Stimulated activated CD4-positive, alpha-beta T cell treated with anti-CD3 and anti-CD28 coated beads, Interleukin-1b, Interleukin-23, amount 100 ng/mL, for 1 hour (primary cell): ENCODE data around the gene LIMS2.

Experiments
- DNase-seq, 2 donors: peaks; one replicate each; pipeline ENCODE4 v3.0.0-alpha.2; 2020; ENCODE audit warnings: low read depth in 2 of 2

Gene LIMS2

DNA sequence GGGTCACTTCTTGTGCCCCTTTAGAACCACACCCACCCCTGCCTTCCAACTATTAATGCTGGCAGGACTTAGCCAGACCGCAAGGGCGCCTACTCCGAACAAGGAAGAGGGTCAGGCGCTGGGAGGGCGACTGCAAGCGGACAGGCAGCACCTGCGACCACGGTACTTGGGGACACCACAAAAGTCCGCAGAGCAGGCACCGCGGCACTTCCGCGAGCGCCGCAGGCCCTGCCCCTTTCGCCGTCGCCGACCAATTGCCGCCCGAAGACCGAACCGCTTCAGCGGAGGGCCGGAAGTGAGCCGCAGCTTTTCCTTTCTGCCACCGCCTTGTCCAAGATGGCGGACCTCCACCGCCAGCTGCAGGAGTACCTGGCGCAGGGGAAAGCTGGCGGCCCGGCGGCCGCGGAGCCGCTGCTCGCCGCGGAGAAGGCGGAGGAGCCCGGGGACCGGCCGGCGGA, 25.9 kb upstream of the LIMS2 start, which contains the start of gene SFT2D3:
Gene SFT2D3 (plus strand): TSS at position 305 of the 458 bp plus-strand sequence. CDS start 32 bp downstream, at position 337.
- peak; percentile 72 to 73 for DNase-seq

DNA sequence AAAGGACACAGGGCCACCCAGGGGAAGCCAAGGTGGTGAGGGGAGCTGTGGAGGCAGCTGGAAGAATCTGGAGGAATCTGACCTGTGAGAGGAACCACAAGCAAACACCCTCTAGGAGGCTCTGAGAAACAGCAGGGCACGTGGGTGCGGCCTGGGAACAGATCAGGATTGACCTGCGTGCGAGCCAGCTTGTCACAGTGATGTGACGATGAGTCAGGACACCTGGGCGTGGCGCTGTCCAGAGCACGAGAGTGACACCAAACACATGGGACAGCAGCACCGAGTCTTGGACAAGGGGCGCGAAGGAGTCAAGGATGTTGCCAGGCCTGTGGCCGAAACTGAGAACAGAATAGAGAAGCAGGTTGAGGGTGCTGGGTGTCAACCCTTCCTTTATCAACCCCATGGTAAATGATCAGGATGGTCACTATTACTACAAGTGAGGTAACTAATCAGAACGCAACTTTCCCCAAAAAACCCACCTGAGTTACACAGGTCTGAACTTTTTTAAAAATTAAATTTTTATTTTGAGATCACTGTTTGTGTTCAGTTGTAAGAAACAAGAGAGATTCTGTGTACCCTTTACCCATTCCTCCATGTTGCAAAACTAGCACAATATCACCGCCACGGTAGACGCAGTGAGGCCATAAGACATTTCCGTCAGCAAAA, 25.3 kb upstream of the LIMS2 start:
- DNase-seq: no peak

DNA sequence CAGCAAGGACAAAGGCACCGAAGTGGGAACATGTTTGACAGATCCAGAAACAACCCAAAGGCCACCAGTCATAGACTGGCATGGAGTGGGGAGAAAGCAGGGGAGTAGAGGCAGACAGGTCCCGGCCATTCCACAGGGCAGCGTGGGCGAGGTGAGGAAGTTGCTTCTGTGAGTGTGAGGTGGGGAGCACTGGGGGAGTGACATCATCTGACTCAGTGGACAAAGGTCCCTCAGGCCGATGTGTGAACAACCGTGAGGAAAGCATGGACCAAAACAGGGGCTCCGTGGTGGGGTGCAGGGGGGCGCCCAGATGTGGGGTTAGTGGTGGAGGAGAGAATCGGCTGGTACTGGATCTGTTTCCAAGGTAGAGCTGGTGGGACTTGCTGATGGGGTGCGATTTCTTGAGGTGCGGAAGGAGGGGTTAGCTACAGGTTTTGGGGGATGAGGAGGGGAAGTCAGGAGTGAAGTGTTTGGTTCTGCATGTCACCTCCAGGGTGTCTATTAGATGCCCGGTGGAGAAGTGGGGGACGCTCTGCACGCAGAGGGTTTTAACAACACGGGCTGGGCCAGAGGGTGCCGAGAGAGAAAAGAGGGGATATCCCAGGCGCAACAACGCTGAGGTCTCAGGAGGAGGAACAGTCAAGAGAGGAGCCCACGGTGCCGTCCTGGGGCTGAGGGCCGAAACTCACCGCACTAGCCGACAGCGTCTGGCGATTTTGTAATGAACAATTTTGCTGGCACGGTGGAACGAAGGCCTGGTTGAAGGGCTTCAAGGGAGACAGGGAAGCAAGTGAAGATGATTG, 23.4 kb upstream of the LIMS2 start:
- no peak for DNase-seq

DNA sequence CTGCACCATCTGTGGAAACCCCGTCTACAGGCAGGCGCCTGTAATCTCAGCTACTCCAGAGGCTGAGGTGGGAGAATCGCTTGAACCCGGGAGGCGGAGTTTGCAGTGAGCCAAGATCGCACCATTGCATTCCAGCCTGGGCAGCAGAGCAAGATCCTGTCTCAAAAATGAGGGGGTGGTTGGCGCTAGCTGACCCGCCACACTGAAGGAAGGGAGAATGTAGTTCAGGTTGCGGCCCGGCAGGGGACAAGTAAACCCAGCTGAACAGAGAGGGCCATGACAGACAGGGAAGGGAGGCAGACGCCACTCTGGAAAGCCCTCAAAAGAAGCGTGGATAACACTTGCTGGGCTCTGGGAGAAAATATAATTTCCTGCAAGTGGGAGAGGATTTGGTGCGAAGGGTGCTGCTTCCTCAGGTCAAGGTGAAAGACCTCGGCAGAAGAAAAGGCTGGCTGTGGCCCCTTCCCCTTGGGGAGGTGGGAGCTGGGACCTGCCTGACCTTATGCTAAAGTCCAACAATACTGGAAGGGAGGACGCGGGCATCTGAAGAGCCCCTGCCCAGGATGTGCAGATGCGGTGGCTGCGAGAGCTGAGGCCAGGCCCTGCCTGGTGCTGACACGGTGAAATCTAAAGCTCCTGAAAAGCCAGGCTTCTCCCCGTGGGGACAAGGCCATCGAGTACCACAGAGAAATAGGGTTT, 22.3 kb upstream of the LIMS2 start:
- no peak for DNase-seq

DNA sequence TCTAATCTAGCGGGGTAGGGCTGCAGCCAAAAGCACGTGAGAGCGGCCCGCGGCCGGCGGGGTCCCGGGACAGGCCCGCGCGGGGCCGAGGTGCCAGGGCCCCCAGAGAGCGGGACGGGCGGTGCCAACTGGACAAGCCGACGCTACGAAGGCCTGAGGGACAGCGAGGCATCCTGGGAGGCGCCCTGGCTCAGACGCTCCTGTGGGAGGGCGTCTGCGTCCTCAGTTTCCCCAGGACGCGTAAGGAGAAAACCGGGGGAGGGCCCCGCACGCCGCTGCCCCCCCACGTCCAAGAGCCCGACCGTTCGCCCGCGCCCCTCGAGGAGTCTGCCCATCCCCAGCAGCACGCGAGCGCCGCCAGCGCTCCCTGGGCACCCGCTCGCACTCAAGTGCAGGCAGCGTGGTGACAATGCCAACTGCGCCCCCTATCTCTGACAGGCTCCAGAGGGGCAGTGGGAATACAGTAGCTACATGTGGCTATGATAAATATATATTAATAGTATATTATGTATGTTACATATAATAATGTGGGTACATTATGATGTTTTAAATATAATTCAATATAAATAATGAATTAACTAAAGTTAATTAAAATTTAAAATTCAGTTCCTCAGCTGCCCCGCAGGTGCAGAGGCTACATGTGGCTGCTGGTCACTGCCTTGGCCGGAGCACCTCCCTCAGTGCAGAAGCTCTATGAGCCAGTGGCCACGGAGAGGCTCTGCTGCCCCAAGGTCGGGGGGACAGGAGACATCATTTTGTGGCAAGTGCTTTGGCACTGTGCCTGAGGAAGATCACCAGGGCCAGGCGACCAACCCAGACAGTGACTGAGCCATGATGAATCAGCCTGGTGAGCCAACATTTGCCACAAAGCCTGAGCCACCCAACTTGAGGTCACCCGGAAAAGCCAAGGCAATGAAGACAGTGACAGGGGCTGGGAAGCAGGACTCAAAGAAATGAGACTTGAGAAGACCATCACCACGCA, 20.5 kb upstream of the LIMS2 start:
- peak in 1 of 2 donors; percentile 19 for DNase-seq

DNA sequence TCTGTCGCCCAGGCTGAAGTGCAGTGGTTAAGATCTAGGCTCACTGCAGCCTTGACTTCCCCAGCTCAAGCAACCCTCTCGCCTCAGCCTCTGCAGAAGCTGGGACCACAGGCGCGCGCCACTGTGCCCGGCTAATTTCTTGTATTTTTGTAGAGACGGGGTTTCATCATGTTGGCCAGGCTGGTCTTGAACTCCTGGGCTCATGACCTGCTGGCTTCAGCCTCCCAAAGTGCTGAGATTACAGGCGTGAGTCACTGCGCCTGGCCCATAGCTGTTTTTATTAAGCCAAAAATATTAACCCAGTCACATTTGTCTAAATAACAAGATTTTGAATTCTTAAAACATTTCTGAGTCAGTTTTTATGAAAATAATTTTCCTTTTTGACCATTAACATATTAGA, 19.7 kb upstream of the LIMS2 start:
- no peak for DNase-seq

DNA sequence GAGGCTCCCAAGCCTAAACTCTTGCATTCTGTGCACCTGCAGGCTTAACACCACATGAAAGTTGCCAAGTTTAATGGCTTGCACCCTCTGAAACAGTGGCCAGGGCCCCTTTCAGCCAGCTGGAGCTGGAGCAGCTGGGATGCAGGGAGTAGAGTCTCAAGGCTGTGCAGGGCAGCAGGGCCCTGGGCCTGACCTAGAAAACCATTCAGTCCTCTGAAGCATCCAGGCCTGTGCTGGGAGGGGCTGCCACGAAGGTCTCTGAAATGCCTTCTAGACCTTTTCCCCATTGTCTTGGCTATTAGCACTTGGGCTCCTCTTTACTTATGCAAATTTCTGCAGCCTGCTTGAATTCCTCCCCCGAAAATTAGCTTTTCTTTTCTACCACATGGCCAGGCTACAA, 15.4 kb upstream of the LIMS2 start:
- no peak for DNase-seq

DNA sequence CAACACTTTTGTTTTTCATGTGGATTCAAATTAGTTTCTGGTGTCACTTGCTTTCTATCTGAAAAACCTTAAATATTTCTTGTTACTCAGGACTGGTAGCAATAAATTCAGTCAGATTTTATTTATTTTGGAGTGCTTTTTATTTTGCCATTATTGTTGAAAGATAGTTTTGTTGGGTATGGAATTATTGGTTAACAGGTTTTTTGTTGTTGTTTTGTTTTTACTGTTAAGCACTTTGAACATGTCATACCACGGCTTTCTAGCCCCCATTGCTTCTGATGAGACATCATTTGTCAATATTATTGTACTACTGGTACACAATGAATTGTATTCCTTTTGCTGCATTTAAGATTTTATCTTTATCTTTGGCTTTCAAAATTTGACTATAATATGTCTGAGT, 13.1 kb upstream of the LIMS2 start:
- no peak for DNase-seq

DNA sequence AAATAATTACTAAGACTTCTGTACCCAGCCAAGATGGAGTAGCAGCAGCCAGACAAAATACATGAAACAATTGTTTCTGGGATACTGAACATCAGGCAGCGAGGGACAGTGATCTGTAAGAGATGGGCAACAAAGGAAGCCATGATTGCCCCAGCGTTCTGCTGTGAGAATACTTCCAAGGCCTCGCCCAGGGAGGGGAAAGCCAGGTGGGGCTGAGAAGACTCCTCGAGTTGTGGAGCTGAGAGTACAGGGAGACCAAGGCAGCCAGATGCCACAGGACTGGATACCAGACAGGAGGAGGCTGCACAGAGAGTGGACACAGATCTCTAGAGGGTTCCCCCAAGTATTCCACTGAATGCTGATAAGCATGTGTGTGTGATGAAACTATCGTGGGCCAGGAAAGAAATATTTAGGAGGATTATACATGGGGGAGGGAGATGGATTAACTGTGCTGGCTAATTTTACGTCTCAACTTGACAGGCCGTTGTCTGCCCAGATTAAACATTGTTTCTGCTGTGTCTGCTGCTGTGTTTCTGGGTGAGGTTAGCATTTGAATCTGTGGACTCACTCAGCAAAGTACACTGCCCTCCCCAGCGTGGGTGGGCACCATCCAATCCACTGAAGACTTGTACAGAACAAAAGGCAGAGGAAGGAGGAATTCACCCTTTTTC, 10.2 kb upstream of the LIMS2 start:
- no peak for DNase-seq

DNA sequence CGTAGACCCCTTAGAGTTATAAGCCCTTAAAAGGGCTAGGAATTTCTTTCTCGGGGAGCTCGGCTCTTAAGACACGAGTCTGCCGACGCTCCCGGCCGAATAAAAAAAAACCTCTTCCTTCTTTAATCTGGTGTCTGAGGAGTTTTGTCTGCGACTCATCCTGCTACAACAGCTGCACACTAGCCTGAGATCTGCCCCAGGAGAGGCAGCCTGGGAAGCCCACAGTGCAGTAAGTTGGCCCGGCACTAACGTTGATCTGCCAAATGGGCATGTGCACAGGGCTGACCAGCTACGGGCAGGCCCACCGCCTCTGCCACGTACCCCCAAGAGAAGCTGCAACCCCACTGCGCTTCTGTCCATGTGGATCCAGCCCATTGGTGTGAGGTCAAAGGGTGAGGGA, 8.4 kb upstream of the LIMS2 start:
- DNase-seq: no peak

DNA sequence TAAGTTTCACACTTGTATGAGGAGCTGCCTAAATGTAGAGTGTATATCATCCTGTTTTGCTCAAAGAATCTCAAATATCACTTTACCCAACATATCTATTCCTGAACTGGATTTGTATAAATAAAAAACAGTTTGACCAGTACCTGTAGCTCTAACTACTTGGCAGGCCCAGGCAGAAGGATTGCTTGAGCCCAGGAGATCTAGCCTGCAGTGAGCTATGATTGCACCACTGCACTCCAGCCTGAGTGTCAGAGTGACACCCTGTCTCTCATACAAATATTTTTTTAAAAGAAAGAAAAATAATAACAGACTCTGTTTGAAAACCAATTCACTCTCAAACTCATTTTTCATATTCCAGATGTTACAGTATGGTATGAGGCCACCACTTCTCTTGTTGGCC, 7.7 kb upstream of the LIMS2 start:
- DNase-seq: no peak

DNA sequence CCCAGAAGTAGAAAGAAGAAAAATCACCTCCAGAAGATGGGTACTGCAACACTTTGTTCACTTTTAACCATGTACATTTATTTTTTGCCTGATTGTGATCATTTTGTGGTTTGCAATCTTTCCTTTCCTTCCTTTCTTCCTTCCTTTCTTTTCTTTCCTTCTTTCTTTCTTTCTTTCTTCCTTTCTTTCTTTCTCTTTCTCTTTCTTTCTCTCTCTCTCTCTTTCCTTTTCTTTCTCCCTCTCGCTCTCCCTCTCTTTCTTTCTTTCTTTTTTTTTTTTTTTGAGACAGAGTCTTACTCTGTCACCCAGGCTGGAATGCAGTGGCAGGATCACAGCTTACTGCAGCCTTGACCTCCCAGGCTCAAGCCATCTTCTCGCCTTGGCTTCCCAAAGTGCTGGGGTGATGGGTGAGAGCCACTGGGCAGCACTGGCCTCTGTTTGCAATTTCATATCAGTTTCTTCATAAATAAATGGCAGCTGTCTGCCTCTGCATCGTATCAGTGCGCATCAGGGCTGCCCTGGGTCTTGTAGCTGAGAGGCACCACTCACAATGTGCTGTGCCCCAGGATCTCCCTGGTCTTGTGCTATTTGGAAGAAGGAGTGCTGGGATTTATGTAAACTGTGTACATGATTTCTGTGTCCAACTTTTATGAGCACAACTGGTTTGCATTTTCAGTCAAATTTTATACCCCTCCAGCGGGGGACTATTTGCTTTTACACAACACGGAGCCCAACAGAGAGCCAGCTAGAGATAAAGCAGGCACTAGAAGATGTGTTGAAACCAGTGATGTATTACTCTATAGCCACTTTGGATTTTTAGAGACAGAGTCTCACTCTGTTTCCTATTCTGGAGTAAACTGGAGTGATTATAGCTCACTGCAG, 6.9 kb upstream of the LIMS2 start:
- no peak for DNase-seq

DNA sequence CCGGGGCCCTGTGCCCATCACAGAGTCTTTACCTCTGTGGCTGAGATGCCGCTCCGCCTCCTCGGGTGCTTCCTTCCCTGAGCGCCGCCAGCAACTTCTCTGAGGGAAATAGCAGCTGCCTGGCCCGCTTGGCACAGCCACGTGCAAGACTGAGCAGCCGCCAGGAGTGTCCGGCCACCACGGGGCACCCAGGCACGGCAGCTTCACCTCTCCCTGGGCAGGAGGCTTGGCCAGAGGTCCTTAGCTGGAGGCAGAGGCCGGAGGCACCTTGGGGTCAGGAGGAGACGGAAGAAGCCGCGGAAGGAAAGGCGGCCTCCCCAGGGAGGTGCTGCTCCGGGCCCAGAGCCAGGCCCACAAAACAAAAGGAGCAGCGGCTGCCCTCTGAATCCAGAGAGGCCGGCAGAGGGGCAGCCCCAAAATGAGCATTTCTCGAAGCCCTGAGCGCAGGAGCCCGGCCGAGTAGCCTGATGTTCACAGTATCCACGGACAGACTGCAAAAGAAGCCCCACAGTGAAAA, 6.0 kb upstream of the LIMS2 start:
- DNase-seq: no peak

DNA sequence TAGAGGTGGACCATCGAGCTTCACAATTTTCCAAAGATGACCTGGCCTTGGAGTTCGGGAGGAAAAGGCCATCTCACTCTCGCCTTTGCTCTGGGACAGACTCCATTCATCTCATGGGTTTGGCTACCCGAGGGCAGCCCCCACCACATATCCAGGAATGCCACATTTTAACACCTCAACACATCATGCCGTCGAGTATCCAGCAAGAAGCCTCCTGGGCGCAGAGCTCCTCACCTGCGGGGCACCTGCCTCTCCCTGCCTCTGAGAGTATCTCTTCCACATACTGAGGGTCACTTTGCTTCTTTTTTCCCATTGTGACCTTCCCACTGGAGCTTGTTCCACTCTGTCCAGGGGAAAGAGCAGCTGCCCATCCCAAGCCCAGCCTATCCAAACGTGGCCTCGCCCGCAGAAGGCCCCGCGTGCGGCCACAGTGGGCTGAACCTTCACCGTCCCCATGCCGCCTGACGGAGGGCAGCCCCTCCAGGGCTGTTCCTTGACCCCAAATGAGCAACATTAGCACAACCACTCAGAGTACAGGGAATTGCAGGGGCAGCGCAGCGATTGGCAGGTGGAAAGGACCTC, 5.5 kb upstream of the LIMS2 start:
- DNase-seq: no peak

DNA sequence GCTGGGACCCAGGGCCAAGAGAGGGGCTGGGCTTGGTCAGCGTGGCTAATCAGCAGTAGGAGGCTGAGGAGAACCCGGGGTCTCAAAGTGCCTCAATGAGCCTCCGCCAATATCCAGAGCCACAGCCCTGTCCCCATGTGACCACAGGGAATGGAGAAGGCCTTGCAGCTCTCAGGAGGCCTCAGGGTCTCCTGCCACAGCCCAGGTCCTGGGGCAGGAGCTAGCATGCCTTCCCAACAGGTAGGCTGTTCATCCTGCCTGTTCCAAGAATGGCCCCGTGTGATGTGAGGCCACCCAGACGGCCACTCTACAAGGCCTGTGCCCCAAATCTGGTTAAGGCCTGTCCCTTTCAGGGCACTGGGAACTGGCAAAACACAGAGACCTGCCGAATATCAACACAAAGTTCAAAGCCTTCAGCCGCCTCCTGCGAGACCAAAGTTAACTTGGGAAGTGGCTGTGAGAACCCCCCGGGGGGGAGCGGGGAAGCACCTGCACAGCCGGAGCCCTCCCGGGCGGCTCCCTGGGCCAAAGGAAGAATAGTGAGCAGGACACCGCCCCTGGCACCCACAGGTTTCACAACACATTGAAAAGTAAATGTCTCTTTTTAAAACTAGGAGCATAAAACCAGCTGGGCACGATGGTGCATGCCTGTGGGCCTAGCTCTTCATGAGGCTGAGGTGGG, 4.5 kb upstream of the LIMS2 start:
- no peak for DNase-seq

DNA sequence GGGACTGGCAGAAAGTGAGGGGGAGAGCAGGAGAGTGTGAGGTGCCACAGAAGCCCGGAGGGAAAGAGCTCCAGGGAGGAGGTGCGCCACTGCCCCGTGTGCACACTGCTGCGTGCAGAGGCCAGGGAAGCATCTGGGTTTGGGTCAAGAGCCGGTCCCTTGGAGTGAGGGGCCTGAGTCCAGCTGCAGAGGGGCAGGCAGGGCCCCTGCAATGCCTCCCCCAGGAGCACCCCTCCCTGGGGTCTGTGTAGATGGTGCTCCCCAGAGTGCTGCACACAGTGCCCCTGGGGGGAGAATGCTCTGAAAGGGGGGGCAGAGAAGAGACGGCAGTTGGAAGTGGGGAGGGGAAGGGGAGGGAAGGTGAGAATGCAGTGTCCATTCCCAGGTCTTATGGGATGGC, 3.7 kb upstream of the LIMS2 start:
- DNase-seq: no peak

DNA sequence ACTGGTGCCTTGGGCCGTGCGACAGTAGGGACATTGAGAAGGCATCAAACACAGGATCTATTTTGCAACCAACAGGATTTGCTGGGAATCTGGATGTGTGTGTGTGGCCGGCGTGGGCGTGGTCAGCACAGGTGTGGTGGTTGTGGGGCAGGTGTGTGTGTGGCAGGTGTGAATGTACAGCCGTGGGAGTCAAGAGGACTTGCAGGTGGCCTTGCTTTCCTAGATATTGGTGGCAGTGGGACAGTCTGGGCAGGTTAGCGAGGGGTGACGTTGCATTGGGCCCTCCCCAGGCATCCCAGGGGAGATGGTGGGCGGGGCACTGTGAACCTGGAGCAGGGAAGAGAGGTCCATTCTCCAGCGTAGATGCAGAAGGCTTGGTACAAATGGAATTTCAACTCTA, 3.2 kb upstream of the LIMS2 start:
- DNase-seq: no peak

DNA sequence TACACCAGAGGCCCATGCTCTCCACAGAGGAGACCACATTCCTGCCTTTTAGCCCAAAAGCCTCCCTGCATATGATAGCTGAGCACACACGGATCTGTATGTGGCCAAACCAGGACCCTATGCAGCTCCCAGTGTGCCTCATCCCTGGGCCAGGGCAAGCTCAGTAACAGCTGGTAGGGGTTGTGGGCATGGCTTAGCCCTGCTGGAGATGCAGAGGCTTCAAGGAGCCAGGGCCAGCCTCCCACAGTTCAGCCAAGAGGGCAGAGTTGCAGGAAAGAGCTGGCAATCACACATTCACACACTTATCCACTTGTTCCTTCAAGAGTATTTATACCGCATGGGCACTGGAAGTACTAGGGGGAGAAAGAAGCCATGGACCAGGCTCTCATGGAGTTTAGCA, 1.6 kb upstream of the LIMS2 start:
- DNase-seq: no peak
